ENCODE data around the gene DEPDC7.

DNA sequence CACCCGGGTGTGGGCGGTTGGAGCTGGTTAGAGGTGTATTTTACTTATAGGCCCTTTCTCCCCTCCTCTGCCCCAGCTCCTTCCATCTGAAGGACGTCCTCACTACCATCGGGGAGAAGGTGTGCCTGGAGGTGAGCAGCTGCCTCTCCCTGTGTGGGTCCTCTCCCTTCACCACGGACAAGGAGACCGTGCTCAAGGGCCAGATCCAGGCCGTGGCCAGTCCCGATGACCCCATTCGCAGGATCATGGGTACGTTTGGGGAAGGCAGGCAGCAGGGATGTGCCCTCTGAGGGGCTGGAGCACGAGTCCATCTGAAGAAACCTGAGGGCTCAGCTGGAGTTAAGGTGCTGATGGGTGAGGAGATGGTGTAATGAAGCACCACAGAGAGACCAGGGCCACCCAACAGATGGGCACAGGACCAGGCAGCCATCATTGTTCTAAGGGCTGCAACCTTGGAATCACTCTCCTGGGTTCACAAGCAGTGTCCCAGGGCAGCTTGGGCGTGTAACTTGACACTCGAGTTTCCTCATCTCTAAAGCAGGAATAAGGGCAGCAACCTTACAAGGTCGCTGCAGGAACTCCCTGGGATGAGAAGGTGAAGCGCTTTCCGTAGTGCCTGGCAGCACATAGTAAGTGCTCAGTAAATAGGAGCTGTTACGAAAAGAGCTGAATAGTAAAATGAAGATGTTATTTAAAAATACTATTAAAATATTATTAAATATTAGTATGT, 53.1 kb downstream of the DEPDC7 start:
- TF ChIP-seq, protein P1, sequence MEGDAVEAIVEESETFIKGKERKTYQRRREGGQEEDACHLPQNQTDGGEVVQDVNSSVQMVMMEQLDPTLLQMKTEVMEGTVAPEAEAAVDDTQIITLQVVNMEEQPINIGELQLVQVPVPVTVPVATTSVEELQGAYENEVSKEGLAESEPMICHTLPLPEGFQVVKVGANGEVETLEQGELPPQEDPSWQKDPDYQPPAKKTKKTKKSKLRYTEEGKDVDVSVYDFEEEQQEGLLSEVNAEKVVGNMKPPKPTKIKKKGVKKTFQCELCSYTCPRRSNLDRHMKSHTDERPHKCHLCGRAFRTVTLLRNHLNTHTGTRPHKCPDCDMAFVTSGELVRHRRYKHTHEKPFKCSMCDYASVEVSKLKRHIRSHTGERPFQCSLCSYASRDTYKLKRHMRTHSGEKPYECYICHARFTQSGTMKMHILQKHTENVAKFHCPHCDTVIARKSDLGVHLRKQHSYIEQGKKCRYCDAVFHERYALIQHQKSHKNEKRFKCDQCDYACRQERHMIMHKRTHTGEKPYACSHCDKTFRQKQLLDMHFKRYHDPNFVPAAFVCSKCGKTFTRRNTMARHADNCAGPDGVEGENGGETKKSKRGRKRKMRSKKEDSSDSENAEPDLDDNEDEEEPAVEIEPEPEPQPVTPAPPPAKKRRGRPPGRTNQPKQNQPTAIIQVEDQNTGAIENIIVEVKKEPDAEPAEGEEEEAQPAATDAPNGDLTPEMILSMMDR (IDR thresholded peaks at IDR 0.05; ENCODE audit: poor library complexity): no peak
- TF ChIP-seq EZH2phosphoT487 (IDR thresholded peaks at IDR 0.05; ENCODE audit: low read depth, severe bottlenecking, unreplicated experiment): no peak
